ENCODE measurements around the gene TSPAN18. TPM values are rescaled to one million over a fixed set of nuclear protein-coding genes. Genes with fewer than 3 reads are reported as not detected.

The TSPAN18 gene
- total and polyA plus RNA-seq, 10 of the 15 experiments (the other 5 are each of a cell fraction or from before 2014, with no cell fraction given): 0.02 to 0.77 (median 0.13) TPM; not detected in 1

DNA sequence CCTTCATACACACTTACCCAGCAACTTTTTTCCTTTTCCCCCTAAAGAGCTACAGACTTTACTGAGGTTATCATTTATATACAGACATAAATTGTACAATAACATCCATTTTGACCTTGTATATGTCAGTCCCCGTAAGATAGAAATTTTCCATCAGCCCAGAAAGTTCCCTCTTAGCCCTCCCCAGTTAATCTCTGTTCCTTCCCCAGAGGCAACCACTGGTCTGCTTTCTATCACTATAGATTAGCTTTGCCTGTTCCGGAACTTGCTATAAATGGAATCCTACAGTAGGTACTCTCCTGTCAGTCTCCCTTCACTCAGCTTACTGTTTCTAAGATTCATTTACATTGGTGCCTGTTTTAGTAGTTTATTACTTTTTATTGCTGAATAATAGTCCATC, 54.9 kb downstream of the TSPAN18 start:
- Histone ChIP-seq H3K36me3 (ENCODE audit: control insufficient read depth in 2 of 2, insufficient read depth in 2 of 2, low read length in 1 of 2) (no peaks in the 10 kb centered on the region), H3K79me2 (ENCODE audit: control insufficient read depth, insufficient read depth, low read length) (no peaks in the 10 kb centered on the region), H3K4me1 (ENCODE audit: control insufficient read depth, insufficient read depth, low read length) (no peaks in the 10 kb centered on the region), H2AFZ (ENCODE audit: control insufficient read depth, low read depth, low read length) (no peak overlapping the region), H3K9me3 (replicated peaks; ENCODE audit: control insufficient read depth, insufficient read depth, low read length) (no peaks in the 10 kb centered on the region), H3K27me3 (replicated peaks in 1 of 2; ENCODE audit: control insufficient read depth in 2 of 2, insufficient read depth in 2 of 2, low read length in 1 of 2) (no peaks in the 10 kb centered on the region; a peak in 1 of 4 replicates), H3K4me2 (ENCODE audit: control insufficient read depth, insufficient read depth) (no peak overlapping the region), H3K27ac (ENCODE audit: control insufficient read depth, insufficient read depth) (no peak overlapping the region), H3K9ac (ENCODE audit: control insufficient read depth, insufficient read depth, low read length) (no peak overlapping the region), H3K4me3 (no peak overlapping the region), H4K20me1 (ENCODE audit: control insufficient read depth, insufficient read depth) (no peaks in the 10 kb centered on the region)
- in situ Hi-C loops (cut with MboI) (no loop called here), intact Hi-C loops (cut with micrococcal nuclease; ENCODE audit: unreplicated experiment) (no loop called here)
- DNase-seq (ENCODE audit: low read depth, low spot score): no peak
- TF ChIP-seq, protein P1, sequence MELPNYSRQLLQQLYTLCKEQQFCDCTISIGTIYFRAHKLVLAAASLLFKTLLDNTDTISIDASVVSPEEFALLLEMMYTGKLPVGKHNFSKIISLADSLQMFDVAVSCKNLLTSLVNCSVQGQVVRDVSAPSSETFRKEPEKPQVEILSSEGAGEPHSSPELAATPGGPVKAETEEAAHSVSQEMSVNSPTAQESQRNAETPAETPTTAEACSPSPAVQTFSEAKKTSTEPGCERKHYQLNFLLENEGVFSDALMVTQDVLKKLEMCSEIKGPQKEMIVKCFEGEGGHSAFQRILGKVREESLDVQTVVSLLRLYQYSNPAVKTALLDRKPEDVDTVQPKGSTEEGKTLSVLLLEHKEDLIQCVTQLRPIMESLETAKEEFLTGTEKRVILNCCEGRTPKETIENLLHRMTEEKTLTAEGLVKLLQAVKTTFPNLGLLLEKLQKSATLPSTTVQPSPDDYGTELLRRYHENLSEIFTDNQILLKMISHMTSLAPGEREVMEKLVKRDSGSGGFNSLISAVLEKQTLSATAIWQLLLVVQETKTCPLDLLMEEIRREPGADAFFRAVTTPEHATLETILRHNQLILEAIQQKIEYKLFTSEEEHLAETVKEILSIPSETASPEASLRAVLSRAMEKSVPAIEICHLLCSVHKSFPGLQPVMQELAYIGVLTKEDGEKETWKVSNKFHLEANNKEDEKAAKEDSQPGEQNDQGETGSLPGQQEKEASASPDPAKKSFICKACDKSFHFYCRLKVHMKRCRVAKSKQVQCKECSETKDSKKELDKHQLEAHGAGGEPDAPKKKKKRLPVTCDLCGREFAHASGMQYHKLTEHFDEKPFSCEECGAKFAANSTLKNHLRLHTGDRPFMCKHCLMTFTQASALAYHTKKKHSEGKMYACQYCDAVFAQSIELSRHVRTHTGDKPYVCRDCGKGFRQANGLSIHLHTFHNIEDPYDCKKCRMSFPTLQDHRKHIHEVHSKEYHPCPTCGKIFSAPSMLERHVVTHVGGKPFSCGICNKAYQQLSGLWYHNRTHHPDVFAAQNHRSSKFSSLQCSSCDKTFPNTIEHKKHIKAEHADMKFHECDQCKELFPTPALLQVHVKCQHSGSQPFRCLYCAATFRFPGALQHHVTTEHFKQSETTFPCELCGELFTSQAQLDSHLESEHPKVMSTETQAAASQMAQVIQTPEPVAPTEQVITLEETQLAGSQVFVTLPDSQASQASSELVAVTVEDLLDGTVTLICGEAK (IDR thresholded peaks at IDR 0.05; ENCODE audit: borderline replicate concordance): no peak
- no peak for TF ChIP-seq FOXM1 (IDR thresholded peaks at IDR 0.05; ENCODE audit: low read depth, low read length)
- TF ChIP-seq NBN (IDR thresholded peaks at IDR 0.05): no peak
- TF ChIP-seq MEF2A (IDR thresholded peaks at IDR 0.05; ENCODE audit: insufficient read depth, low read depth, low read length): no peak
- TF ChIP-seq MXI1 (IDR thresholded peaks at IDR 0.05; ENCODE audit: low read depth, low read length): no peak
- no peak for TF ChIP-seq KAT2A (conservative IDR thresholded peaks at IDR 0.05; ENCODE audit: control insufficient read depth, low read depth, low read length)
- TF ChIP-seq, protein P2, sequence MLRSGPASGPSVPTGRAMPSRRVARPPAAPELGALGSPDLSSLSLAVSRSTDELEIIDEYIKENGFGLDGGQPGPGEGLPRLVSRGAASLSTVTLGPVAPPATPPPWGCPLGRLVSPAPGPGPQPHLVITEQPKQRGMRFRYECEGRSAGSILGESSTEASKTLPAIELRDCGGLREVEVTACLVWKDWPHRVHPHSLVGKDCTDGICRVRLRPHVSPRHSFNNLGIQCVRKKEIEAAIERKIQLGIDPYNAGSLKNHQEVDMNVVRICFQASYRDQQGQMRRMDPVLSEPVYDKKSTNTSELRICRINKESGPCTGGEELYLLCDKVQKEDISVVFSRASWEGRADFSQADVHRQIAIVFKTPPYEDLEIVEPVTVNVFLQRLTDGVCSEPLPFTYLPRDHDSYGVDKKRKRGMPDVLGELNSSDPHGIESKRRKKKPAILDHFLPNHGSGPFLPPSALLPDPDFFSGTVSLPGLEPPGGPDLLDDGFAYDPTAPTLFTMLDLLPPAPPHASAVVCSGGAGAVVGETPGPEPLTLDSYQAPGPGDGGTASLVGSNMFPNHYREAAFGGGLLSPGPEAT (IDR thresholded peaks at IDR 0.05; ENCODE audit: low read depth): no peak
- no peak for TF ChIP-seq MEF2B (IDR thresholded peaks at IDR 0.05; ENCODE audit: partially characterized antibody, poor library complexity, severe bottlenecking)
- no peak for TF ChIP-seq POLR2A (IDR thresholded peaks at IDR 0.05; ENCODE audit: low read depth, low read length)
- no peak for TF ChIP-seq PAX5 (IDR thresholded peaks at IDR 0.05; ENCODE audit: borderline replicate concordance, low read depth, low read length)
- TF ChIP-seq TCF3 (IDR thresholded peaks at IDR 0.05; ENCODE audit: borderline replicate concordance, insufficient read depth, low read depth, low read length): no peak
- TF ChIP-seq PML (IDR thresholded peaks at IDR 0.05; ENCODE audit: low read length): no peak
- TF ChIP-seq CBFB (IDR thresholded peaks at IDR 0.05; ENCODE audit: low read depth): no peak
- TF ChIP-seq, protein P3, sequence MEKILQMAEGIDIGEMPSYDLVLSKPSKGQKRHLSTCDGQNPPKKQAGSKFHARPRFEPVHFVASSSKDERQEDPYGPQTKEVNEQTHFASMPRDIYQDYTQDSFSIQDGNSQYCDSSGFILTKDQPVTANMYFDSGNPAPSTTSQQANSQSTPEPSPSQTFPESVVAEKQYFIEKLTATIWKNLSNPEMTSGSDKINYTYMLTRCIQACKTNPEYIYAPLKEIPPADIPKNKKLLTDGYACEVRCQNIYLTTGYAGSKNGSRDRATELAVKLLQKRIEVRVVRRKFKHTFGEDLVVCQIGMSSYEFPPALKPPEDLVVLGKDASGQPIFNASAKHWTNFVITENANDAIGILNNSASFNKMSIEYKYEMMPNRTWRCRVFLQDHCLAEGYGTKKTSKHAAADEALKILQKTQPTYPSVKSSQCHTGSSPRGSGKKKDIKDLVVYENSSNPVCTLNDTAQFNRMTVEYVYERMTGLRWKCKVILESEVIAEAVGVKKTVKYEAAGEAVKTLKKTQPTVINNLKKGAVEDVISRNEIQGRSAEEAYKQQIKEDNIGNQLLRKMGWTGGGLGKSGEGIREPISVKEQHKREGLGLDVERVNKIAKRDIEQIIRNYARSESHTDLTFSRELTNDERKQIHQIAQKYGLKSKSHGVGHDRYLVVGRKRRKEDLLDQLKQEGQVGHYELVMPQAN (conservative IDR thresholded peaks at IDR 0.05): no peak
- TF ChIP-seq EED (IDR thresholded peaks at IDR 0.05; ENCODE audit: low read depth): no peak
- TF ChIP-seq NR2C2 (IDR thresholded peaks at IDR 0.05; ENCODE audit: borderline replicate concordance, control insufficient read depth, insufficient read length, low read depth): no peak
- no peak for TF ChIP-seq TCF7 (IDR thresholded peaks at IDR 0.05; ENCODE audit: borderline replicate concordance)
- no peak for FAIRE-seq
- ChIA-PET POLR2A (interaction anchor here (0.6 kb wide), 1 partner anchor 512 kb away, joined by 4 read pairs; no protein-coding TSS in a partner anchor), SMC1A (ENCODE audit: uncharacterized antibody, unreplicated experiment) (interaction anchor here (0.7 to 1.1 kb wide), 2 partner anchors 110 to 225 kb away, joined by 3 read pairs; no protein-coding TSS in a partner anchor), CTCF (interaction anchor here (1.5 kb wide), 1 partner anchor 8 kb away, joined by 5 read pairs; no protein-coding TSS in a partner anchor), RAD21 (ENCODE audit: unreplicated experiment) (no interaction called here)
- ATAC-seq: no peak
- 54% methylated on average over 2 of the region's 2 CpGs for WGBS (ENCODE audit: insufficient coverage, insufficient replicate concordance, low lambda C conversion rate, missing lambda C conversion rate)
- BruUV-seq (replicated peaks): no TSS peak
